Activated CD4-positive, alpha-beta memory T cell treated with anti-CD3 and anti-CD28 coated beads for 36 hours (primary cell): Measurements from ENCODE around the gene CUX1. TPM values are rescaled to one million over a fixed set of nuclear protein-coding genes. Genes with fewer than 3 reads are reported as not detected.
"Not testable (repeated sequence)": the region's sequence is repeated elsewhere in the genome, so short reads cannot be mapped to it uniquely, and the experiment has no call there.

Experiments used
- CTCF ChIA-PET: fragments of 350-600 bp; sonication (Branson Sonifier 250); formaldehyde crosslinking; loops from one replicate; lab custom pipeline; 2021; ENCODE audit warnings: antibody characterized with exemption, inconsistent platforms; lab: Charles Lee
- POLR2A ChIA-PET: fragments of 350-600 bp; sonication (Branson Sonifier 250); formaldehyde crosslinking; loops from one replicate; lab custom pipeline; 2021; ENCODE audit warnings: antibody characterized with exemption; lab: Charles Lee
- DNase-seq: peaks from one replicate; pipeline ENCODE4 v3.0.0-alpha.2; 2020
- H3K27ac Mint-ChIP-seq: one replicate; pipeline ENCODE4 v1.8.0; 2021; ENCODE audit warnings: mixed read lengths
- H3K27me3 Mint-ChIP-seq: one replicate; pipeline ENCODE4 v1.8.0; 2021; ENCODE audit warnings: mixed read lengths
- H3K36me3 Mint-ChIP-seq: one replicate; pipeline ENCODE4 v1.8.0; 2021; ENCODE audit warnings: mixed read lengths
- H3K4me1 Mint-ChIP-seq: one replicate; pipeline ENCODE4 v1.8.0; 2021; ENCODE audit warnings: low read depth, mixed read lengths
- H3K4me3 Mint-ChIP-seq: one replicate; pipeline ENCODE4 v1.8.0; 2021; ENCODE audit warnings: mild to moderate bottlenecking, mixed read lengths
- H3K9me3 Mint-ChIP-seq: one replicate; pipeline ENCODE4 v1.8.0; 2021; ENCODE audit warnings: mixed read lengths
- intact Hi-C: fragments of 100-400 bp; cut with micrococcal nuclease; formaldehyde crosslinking; loops from one replicate; pipeline ENCODE4 v1.15.1; 2023
- total RNA-seq, 2 experiments: library from RNA; stranded (reverse); gene quantifications; one replicate each; pipeline ENCODE4 v1.2.3, GENCODE V29; 2021

CUX1 gene
- total RNA-seq, 2 experiments from 2014 or later, result 25.1 TPM

DNA sequence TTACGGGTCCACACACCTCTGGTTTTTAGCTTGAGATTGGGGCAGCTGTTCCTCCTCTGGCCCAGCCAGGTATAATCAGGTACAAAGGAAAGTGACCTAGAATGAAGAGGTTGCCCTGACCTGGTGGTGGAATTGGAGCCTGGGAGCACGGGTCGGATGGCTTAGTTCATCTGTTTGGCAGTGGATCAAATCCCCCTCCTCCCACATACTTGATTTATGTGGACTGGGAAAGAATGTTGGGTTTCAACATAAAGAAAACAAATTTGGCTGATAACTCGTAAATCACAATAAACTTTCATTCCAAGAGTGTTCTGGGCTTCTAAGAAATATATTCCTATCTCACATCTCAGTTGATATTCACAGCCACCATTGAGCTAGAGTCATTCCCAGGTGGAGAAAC, 186.8 kb downstream of the CUX1 start:
- H3K9me3 Mint-ChIP-seq, result no peaks in the 10 kb centered on the region
- H3K27ac Mint-ChIP-seq, result no peak overlapping the region
- intact Hi-C loops, result no loop called here
- no peak overlapping the region for H3K4me3 Mint-ChIP-seq
- H3K27me3 Mint-ChIP-seq, result no peaks in the 10 kb centered on the region
- ChIA-PET POLR2A (no interaction called here), CTCF (no interaction called here)
- DNase-seq, result no peak
- no peaks in the 10 kb centered on the region for H3K36me3 Mint-ChIP-seq
- no peaks in the 10 kb centered on the region for H3K4me1 Mint-ChIP-seq

DNA sequence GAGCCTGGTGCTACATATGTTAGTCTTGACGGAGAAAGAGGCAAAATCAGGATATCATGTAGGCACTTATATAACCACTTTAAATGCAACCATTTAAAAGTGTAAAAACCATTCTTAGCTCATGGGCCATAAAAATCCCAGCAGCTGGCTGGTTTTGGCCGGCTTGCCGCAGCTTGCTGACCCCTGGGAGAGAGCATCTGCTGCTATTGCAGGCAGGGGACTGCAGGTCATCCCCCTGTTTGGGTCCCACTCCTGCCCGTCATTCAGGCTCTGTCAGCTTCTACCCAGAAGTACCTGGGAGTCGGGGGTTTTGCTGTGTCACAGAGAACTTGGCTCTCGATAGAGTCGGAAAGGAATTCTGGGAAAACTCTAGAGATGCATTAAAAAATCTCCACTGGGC, 187.4 kb downstream of the CUX1 start:
- H3K4me1 Mint-ChIP-seq, result no peaks in the 10 kb centered on the region
- ChIA-PET POLR2A (no interaction called here), CTCF (interaction anchor here (1.2 kb wide), 1 partner anchor 28 kb away, joined by 3 read pairs; no protein-coding TSS in a partner anchor)
- no peaks in the 10 kb centered on the region for H3K9me3 Mint-ChIP-seq
- no peaks in the 10 kb centered on the region for H3K27me3 Mint-ChIP-seq
- no peak overlapping the region for H3K27ac Mint-ChIP-seq
- H3K36me3 Mint-ChIP-seq, result no peaks in the 10 kb centered on the region
- intact Hi-C loops, result no loop called here
- no peak for DNase-seq
- no peak overlapping the region for H3K4me3 Mint-ChIP-seq

DNA sequence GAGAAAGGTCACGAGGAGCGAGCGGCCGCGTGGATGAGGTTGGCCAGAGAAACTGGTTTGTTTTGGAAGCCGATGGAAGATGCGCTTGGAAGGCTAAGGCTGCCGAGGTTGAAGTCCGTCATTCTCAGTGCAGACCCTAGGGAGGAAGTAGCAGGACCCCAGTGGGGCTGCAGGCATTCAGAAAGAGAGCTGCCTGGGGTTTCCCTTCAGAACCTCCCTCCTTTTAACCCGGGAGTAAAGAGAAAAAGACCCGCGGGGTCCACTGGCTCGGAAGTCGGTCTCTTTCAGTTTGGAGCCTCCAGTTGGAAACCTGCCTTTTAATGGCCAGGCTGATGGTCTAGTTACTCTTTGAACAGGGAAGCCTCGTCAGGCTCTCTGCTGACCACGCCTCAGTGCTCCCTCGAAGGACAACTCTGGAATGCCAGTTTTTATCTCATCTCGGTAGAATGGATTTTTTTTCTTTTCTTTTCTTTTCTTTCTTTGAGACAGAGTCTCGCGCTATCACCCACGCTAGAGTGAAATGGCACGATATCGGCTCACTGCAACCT, 188.6 kb downstream of the CUX1 start:
- Mint-ChIP-seq H3K36me3 (no peaks in the 10 kb centered on the region), H3K4me3 (no peak overlapping the region), H3K4me1 (no peaks in the 10 kb centered on the region), H3K27me3 (no peaks in the 10 kb centered on the region), H3K27ac (no peak overlapping the region), H3K9me3 (no peaks in the 10 kb centered on the region)
- DNase-seq, result no peak
- POLR2A ChIA-PET, result no interaction called here
- intact Hi-C loops, result no loop called here
- CTCF ChIA-PET, result interaction anchor here (1.2 kb wide), 1 partner anchor 29 kb away, joined by 3 read pairs; no protein-coding TSS in a partner anchor

DNA sequence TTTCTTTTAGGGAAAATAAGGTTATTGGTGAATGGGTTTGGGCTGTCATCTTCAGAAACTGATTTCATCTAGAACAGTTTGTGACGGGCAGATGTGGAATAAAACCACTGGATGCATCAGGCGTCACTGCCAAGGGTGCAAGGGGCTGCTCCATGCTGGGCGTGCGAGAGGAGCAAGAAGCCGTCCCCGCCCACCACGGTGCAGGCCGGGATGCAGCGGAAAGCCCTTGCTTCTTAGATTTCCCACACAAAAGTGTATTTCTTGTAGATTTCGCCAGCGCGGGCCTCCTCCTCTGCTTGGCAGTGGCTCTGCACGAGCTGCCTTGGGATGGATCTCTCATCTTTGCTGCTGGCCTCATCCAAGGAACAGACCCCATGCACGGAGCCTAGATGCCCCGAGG, 189.3 kb downstream of the CUX1 start:
- Mint-ChIP-seq H3K36me3 (no peaks in the 10 kb centered on the region), H3K4me3 (no peak overlapping the region), H3K27ac (no peak overlapping the region), H3K27me3 (no peaks in the 10 kb centered on the region), H3K4me1 (no peaks in the 10 kb centered on the region), H3K9me3 (no peaks in the 10 kb centered on the region)
- intact Hi-C loops, result no loop called here
- DNase-seq, result no peak
- POLR2A ChIA-PET, result no interaction called here
- CTCF ChIA-PET, result no interaction called here

DNA sequence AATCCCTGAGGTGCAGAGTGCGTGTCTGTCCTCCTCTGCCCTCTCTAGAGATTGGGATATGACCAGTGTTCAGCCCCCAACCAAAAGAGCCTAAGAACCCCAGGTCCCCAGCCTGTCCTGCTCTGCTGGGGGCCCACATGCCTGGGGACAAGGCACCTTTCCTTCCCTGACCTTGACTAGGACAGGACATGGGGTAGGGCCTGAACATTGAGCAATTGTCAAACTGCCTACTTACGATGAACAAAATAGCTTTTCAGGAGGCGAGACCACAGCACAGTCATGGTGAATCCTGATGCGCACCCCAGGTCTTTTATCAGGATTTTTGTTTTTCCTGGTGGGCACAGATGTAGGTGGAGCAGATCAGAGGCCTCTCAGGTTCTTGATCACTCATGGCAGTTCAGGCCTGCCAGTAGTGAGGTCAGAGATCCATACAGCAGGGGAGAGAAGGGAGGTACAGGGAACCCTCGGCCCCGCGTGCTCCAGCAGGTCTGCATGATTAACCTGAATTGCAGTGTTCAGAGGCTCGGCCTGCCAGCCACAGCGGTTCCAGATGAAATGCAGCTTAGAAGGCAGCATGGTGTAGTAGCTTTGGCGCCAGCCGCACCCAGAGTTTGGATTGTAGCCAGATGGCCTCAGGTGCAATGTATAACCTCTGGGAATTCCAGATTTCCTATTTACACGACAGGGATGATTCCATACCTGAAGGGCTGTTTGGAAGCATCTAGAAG, 191.3 kb downstream of the CUX1 start:
- Mint-ChIP-seq H3K27ac (no peak overlapping the region), H3K4me3 (no peak overlapping the region), H3K4me1 (no peaks in the 10 kb centered on the region), H3K36me3 (peaks cover 2% of the 10 kb centered on the region), H3K27me3 (no peaks in the 10 kb centered on the region), H3K9me3 (no peaks in the 10 kb centered on the region)
- DNase-seq, result no peak
- ChIA-PET CTCF (no interaction called here), POLR2A (no interaction called here)
- intact Hi-C loops, result no loop called here

DNA sequence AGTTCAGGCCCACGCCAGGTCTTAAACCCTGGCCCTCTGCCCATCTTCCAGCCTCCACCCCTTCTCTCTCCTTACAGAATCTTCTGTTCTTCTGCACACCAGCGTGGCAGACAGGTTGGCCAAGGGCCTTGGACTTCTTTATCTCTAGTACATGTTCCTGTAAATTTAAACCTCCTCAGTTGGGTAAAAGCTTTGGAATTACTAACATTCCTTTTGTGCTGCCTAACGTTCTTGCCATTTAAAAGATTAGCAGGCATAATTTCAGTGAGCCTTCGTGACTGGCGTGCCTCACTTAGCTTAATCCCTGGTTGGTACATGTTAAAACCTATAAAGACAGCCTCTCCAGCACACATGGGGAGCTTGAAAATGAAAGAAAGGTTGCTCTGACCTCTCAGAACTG, 192.2 kb downstream of the CUX1 start:
- ChIA-PET POLR2A (no interaction called here), CTCF (no interaction called here)
- H3K27ac Mint-ChIP-seq, result no peak overlapping the region
- H3K36me3 Mint-ChIP-seq, result peaks cover 2% of the 10 kb centered on the region
- H3K27me3 Mint-ChIP-seq, result no peaks in the 10 kb centered on the region
- H3K4me3 Mint-ChIP-seq, result no peak overlapping the region
- no peaks in the 10 kb centered on the region for H3K4me1 Mint-ChIP-seq
- no peaks in the 10 kb centered on the region for H3K9me3 Mint-ChIP-seq
- intact Hi-C loops, result no loop called here
- no peak for DNase-seq

DNA sequence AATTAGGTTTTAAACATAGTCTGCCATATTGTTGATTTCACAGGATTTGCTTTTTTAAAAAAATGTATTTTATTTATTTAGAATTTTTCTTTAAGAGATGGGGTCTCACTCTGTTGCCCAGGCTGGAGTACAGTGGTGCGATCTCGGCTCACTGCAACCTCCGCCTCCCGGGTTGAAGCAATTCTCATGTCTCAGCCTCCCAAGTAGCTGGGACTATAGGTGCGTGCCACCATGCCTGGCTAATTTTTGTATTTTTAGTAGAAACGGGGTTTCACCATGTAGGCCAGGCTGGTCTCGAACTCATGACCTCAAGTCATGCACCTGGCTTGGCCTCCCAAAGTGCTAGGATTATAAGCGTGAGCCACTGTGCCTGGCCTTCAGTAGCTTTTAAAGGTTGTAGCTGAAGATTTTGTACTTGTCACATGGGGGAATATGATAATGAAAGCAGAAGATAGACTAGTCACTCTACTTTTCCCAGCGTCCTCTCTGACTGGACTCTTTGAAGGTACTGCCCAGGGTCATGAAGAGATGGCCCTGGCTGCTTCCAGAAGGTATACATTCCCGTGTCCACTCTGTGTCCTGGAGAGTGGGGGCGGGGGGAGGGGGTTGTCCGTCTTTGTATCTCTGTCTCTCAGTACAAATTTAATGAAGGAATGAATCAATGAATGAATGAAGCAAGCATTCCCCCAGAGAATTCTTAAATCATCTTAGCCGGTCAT, 194.8 kb downstream of the CUX1 start:
- H3K36me3 Mint-ChIP-seq, H3K4me3 Mint-ChIP-seq, H3K9me3 Mint-ChIP-seq, intact Hi-C loops, H3K4me1 Mint-ChIP-seq, CTCF ChIA-PET, H3K27me3 Mint-ChIP-seq, POLR2A ChIA-PET, DNase-seq, H3K27ac Mint-ChIP-seq: not testable (repeated sequence)

DNA sequence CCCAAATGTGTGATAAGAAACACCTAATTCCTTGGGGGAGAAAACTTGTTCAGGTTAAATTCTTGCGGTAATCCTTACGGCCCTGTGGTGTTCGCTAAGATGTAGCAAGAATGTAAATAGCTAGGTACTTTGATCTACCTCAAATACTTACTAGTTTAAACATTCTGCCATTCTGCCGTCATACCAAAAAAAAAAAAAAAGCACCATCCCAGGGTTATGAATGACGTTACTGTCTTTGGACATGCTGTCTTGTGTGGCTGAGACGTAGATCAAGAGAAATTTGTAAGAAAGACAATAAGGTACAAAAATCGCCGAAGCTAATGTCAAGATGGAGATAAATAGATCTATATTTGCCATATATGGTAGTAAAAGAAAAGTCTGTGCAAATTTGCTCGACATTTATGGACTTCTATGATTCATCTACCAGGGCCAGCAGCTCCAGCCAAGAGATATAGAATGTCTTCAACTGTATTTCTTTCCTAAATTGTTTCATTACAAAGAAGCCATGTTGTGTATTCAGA, 195.6 kb downstream of the CUX1 start:
- H3K4me3 Mint-ChIP-seq, result no peak overlapping the region
- intact Hi-C loops, result no loop called here
- H3K36me3 Mint-ChIP-seq, result peaks cover 2% of the 10 kb centered on the region
- CTCF ChIA-PET, result no interaction called here
- no peaks in the 10 kb centered on the region for H3K4me1 Mint-ChIP-seq
- no peaks in the 10 kb centered on the region for H3K27me3 Mint-ChIP-seq
- no peak overlapping the region for H3K27ac Mint-ChIP-seq
- H3K9me3 Mint-ChIP-seq, result no peaks in the 10 kb centered on the region
- DNase-seq, result no peak
- POLR2A ChIA-PET, result no interaction called here

DNA sequence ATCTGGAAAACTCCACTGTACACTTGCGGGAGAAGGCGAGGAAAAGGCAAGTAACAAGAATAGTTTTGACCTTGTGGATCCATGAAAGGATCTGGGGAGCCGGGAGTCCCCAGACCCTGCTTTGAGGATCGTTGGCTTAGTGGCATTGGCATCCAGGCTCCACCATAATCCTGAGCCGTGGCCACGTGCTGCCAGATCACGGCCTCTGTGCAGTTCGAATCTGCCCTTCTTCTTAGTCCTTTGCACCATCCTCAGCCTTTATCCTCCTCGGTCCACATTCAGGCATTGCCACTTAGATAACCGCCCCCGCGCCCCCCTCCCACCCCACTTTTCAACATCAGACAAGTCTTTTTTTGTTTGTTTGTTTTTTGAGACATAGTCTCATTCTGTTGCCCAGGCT, 201.4 kb downstream of the CUX1 start:
- Mint-ChIP-seq H3K4me3 (no peak overlapping the region), H3K27me3 (no peaks in the 10 kb centered on the region), H3K27ac (no peak overlapping the region), H3K4me1 (no peaks in the 10 kb centered on the region), H3K36me3 (no peaks in the 10 kb centered on the region), H3K9me3 (no peaks in the 10 kb centered on the region)
- DNase-seq, result no peak
- intact Hi-C loops, result no loop called here
- CTCF ChIA-PET, result no interaction called here
- POLR2A ChIA-PET, result no interaction called here

DNA sequence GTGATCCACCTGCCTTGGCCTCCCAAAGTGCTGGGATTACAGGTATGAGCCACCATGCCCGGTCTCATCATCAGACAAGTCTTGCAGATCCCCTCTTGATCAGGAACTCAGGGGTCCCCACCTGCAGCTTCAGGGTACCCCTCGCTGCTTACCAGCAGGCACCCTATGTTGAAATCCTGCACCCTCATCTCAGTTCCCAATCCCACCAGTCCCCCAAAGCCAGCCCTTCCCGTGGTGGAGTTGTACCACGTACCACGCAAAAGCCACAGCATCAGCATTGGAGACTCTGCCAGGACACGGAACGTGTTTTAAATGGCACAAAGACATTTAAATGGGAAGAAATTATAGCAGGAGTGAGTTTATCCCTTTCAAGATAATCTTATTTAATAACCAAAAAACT, 202.0 kb downstream of the CUX1 start:
- Mint-ChIP-seq H3K4me3 (no peak overlapping the region), H3K9me3 (no peaks in the 10 kb centered on the region), H3K27ac (no peak overlapping the region), H3K36me3 (no peaks in the 10 kb centered on the region), H3K27me3 (no peaks in the 10 kb centered on the region), H3K4me1 (no peaks in the 10 kb centered on the region)
- ChIA-PET CTCF (no interaction called here), POLR2A (no interaction called here)
- intact Hi-C loops, result no loop called here
- DNase-seq, result no peak

DNA sequence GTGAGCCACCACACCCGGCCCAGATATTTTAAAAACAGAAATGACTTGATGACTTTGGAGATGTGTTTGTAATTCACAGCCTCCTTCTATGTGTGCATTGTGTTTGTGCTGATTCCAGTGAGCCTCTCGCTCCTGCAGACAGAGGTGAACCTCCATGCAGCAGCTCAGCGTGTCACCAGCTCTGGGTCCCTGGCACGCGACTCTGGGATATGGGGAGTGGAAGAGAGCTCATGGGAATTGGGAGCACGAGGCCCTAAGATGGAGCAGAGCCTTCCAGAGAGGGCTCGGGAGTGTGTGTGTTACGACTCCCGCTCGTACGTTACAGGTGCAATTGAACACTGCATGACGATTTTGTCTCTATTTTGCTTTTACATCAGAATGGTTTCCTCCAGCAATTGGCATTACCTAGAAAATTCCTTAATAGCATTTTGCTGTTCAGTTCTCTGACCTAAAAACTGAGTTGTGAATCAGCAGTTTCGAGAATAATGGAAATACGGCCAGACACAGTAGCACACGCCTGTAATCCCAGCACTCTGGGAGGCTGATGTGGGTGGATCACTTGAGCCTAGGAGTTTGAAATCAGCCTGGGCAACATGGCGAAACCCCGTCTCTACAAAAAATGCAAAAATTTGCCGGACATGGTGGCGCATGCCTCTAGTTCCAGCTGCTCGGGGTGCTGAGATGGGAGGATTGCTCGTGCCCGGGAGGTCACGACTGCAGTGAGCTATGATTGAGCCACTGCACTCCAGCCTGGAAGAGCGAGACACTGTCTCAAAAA, 204.6 kb downstream of the CUX1 start:
- H3K4me3 Mint-ChIP-seq, result no peak overlapping the region
- H3K27ac Mint-ChIP-seq, result no peak overlapping the region
- no peaks in the 10 kb centered on the region for H3K4me1 Mint-ChIP-seq
- H3K9me3 Mint-ChIP-seq, result no peaks in the 10 kb centered on the region
- ChIA-PET POLR2A (no interaction called here), CTCF (no interaction called here)
- H3K36me3 Mint-ChIP-seq, result no peaks in the 10 kb centered on the region
- H3K27me3 Mint-ChIP-seq, result no peaks in the 10 kb centered on the region
- intact Hi-C loops, result no loop called here
- DNase-seq, result no peak
